Spinal cord (tissue), 10 donors: ENCODE data around the gene JTB. TPM values are rescaled to one million over a fixed set of nuclear protein-coding genes. Genes with fewer than 3 reads are reported as not detected.

Source experiments
- DNase-seq, 6 donors: peaks; one replicate each; pipeline versions ENCODE4 v3.0.0 to v3.0.0-alpha.2; 2013 to 2015; ENCODE audit warnings: low spot score in 6 of 6, low read depth in 4 of 6
- H3K27ac ChIP-seq: one replicate; pipeline ENCODE4 v1.5.1; 2013; ENCODE audit warnings: low read depth, low read length, control low read depth
- H3K27me3 ChIP-seq: one replicate; pipeline ENCODE4 v1.6.1; 2013; ENCODE audit warnings: low read length; ENCODE audit not compliant: control insufficient read depth, insufficient read depth
- H3K36me3 ChIP-seq: one replicate; pipeline ENCODE4 v1.6.1; 2013; ENCODE audit warnings: low read length; ENCODE audit not compliant: control insufficient read depth, insufficient read depth
- H3K4me1 ChIP-seq: one replicate; pipeline ENCODE4 v1.6.1; 2013; ENCODE audit warnings: low read length; ENCODE audit not compliant: control insufficient read depth, insufficient read depth
- H3K4me3 ChIP-seq: one replicate; pipeline ENCODE4 v1.5.1; 2013; ENCODE audit warnings: low read depth, low read length, control low read depth
- H3K9me3 ChIP-seq: one replicate; pipeline ENCODE4 v1.6.1; 2013; ENCODE audit warnings: low read length; ENCODE audit not compliant: control insufficient read depth, insufficient read depth
- WGBS: methylation state at CpG from one replicate; pipeline ENCODE4 v1.1.5; 2013; ENCODE audit warnings: missing lambda C conversion rate; ENCODE audit not compliant: insufficient coverage; 5-methylcytosine and 5-hydroxymethylcytosine counted together
- polyA plus RNA-seq, 2 donors: library from polyadenylated mRNA; unstranded; fragments of 120-200 nt; gene quantifications; one replicate each; pipeline ENCODE4 v1.2.1, GENCODE V29; 2013; ENCODE audit not compliant: insufficient read length in 2 of 2
- total RNA-seq, 2 donors: library from RNA; depleted of rRNA in 1 of 2; stranded (reverse); fragments of 120-200 nt in 1 of 2; fragments of >200 nt in 1 of 2; gene quantifications; one replicate each; pipeline versions ENCODE4 v1.2.3 to v1.2.4, GENCODE V29; 2013 to 2014
- donor health status: healthy.

The JTB gene
- total and polyA plus RNA-seq, 4 donors = 79.4 to 140 (median 118) TPM

DNA sequence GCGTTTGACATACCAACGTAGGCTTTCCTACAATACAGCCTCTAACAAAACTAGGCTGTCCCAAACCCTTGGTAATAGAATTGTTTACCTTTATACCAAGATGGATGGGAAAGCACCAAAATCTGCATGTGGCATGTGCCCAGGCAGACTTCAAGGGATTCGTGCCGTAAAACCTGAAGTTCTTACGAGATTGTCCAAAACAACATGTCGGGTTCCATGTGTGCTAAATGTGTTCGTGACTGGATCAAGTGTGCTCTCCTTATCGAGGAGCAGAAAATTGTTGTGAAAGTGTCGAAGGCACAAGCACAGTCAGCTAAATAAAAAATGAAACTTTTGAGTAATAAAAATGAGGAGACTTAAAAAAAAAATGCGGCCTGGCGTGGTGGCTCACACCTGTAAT, 18.2 kb upstream of the JTB start:
- Histone ChIP-seq H3K4me1 (peaks cover 5% of the 10 kb centered on the region), H3K4me3 (no peak overlapping the region), H3K36me3 (peaks cover 42% of the 10 kb centered on the region), H3K27me3 (no peaks in the 10 kb centered on the region), H3K27ac (no peak overlapping the region), H3K9me3 (no peaks in the 10 kb centered on the region)
- no peak for DNase-seq
- 94% methylated on average over 8 of the region's 11 CpGs for WGBS

DNA sequence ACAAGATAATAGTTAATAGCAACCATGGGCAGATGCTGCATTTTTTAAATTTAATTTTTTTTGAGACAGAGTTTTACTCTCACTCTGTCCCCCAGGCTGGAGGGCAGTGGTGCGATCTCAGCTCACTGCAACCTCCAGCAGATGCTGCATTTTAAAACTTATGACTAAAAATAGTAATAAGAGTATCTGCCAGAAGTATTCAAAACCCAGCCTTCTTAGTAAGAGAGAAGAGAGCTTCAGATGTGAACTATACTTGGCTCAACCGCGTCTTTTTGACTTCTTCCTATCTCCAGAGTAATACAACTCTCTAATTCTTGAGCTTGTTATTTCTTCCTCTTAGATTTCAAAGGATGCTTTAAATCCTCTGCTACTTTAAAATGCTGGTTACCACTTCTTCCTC, 17.7 kb upstream of the JTB start:
- H3K4me3 ChIP-seq = no peak overlapping the region
- 100% methylated on average over 2 of the region's 3 CpGs for WGBS
- no peak overlapping the region for H3K27ac ChIP-seq
- H3K36me3 ChIP-seq = peaks cover 42% of the 10 kb centered on the region
- peaks cover 6% of the 10 kb centered on the region for H3K4me1 ChIP-seq
- DNase-seq = no peak
- H3K27me3 ChIP-seq = no peaks in the 10 kb centered on the region
- no peaks in the 10 kb centered on the region for H3K9me3 ChIP-seq

DNA sequence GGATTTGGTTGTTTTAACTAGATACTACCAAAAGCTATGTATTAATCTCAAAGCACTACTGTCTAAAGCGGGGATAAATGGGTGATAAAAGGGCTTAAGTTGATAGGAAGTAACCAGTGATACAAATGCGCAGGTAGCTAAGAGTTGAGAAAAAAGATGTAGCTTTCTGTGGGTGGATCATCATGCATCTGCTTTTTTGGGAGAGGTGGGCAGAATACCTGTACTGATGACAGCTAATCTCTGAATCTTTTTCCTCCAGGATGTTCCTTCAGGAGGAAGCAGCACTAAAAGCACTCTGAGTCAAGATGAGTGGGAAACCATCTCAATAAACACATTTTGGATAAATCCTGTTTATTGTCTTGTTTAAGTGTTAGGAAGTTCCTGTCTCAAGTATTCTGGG, 14.3 kb upstream of the JTB start:
- Histone ChIP-seq H3K36me3 (peaks cover 41% of the 10 kb centered on the region), H3K9me3 (no peaks in the 10 kb centered on the region), H3K4me1 (peaks cover 12% of the 10 kb centered on the region), H3K27ac (no peak overlapping the region), H3K27me3 (no peaks in the 10 kb centered on the region), H3K4me3 (no peak overlapping the region)
- WGBS = 100% methylated on average over 1 of the region's 2 CpGs
- DNase-seq = no peak

DNA sequence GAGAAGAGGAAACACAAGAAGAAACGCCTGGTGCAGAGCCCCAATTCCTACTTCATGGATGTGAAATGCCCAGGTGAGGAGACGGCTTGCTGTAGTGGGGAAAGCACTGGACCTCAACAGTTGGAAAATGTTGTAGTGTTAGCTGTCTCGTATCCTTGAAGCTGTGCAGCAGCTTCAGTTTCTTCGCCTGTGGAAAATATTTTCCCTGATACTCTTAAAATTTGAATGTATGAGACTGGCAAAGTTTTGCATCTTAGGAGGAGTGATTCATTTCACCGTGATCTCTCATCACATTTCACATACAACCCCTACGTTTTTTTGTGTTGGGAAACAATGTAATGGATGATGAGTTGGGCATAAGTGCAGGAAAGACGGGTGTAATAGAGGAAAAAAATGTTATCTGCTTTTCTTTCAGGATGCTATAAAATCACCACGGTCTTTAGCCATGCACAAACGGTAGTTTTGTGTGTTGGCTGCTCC, 13.7 kb upstream of the JTB start:
- H3K9me3 ChIP-seq = no peaks in the 10 kb centered on the region
- no peak for DNase-seq
- peak overlapping the region; percentile 89 for H3K27ac ChIP-seq
- peak overlapping the region; percentile 98 for H3K4me3 ChIP-seq
- H3K36me3 ChIP-seq = peaks cover 36% of the 10 kb centered on the region
- 22% methylated on average over 3 of the region's 9 CpGs for WGBS
- no peaks in the 10 kb centered on the region for H3K27me3 ChIP-seq
- peaks cover 14% of the 10 kb centered on the region for H3K4me1 ChIP-seq

DNA sequence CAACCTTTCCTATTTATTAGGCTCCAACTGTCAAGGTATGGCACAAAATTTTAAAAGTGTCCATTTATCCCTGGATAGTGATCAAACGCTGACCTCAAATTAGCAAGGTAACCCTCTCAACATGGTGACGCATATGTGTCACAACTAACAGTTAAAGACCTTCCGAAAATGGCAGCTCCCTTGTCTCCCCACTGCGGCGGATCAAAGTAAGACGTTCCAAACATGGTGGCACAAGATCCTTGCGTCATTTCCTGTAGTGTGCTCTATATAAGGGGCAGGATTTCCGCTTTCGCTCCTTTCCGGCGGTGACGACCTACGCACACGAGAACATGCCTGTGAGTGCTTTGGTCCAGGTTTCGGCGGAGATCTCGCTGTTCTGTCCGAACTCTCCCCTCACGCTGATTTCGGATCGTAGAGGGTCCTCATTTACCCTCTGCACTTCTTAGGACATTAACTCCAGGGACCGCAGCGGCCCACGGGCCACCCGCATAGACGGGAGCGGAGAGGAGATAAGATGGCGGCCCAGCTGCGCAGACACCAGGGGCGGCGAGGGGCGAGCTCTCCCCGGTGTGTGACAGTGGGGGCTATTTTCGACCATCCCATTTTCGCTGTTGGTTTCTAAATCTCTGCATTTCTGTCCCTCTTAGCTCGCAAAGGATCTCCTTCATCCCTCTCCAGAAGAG, 13.1 kb upstream of the JTB start, which contains the start of gene RPS27:
TSS of gene RPS27 (plus strand) at position 295 of the 683 bp plus-strand sequence. CDS start at position 330, 35 bp downstream.
- WGBS = 0% methylated on average over 31 of the region's 36 CpGs
- Histone ChIP-seq H3K27ac (peak within 1 kb of the TSS; percentile 89), H3K36me3 (peaks cover 34% of the 10 kb centered on the region), H3K27me3 (no peaks in the 10 kb centered on the region), H3K4me1 (peaks cover 18% of the 10 kb centered on the region), H3K4me3 (peak within 1 kb of the TSS; percentile 98), H3K9me3 (no peaks in the 10 kb centered on the region)
- DNase-seq = peak; percentile 94 to 99 (median 96)

DNA sequence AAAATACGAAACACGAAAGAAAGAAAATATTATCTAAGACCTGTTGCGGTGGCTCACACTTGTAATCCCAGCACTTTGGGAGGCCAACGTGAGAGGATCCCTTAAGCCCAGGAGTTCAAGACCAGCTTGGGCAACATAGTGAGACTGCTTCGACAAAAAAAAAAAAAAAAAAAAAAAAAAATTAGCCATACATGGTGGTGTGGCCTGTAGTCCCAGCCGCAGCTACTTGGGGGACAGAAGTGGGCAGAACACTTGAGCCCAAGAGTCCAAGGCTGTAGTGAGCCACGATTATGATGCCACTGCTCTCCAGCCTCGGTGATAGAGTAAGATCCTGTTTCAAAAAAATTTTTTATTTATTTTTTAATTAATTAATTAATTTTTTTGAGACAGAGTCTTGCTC, 10.1 kb upstream of the JTB start:
- H3K27me3 ChIP-seq = no peaks in the 10 kb centered on the region
- H3K4me3 ChIP-seq = no peak overlapping the region
- WGBS = 90% methylated on average over 2 of the region's 8 CpGs
- peaks cover 10% of the 10 kb centered on the region for H3K36me3 ChIP-seq
- H3K4me1 ChIP-seq = peaks cover 22% of the 10 kb centered on the region
- no peak overlapping the region for H3K27ac ChIP-seq
- no peak for DNase-seq
- no peaks in the 10 kb centered on the region for H3K9me3 ChIP-seq

DNA sequence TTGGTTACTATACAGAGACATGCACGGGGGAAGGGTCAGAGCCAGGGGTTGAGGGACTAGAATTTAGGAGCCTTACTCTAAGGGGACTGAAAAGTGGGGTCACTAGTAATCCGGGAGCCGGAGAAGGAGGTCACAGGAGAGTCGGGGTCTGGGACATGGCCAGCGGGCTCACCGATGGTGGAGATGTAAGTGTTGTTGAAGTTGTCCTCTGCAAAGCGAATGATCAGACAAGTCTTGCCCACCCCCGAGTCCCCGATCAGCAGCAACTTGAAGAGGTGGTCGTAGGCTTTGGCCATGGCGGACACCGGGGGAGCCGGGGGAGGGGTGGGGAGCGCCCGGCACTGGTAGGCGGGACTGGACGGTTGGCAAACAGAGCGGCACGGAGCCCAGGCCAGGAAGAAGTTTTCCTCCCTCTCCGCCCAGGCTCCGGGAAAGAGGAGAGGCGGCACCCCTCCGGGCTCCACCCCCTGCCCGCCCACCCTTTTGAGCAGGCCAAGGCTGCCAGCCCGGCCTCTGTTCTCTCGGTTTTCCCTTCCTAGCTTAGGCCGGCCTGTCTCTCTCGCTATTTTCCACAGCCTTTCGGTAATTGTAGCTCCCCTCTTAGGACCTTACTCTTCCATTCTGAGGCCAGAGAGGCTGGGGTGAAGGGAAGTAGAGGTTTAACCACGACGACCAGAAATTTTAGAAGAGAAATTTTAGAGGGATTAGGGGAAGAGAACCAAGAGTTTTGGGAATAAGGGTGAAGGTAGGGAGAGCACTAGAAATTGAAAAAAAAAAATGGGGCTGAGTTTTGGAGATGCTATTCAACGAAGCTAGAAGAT, 8.7 kb upstream of the JTB start, which contains the start of gene RAB13:
TSS of gene RAB13 (minus strand) at position 399 of the 821 bp plus-strand sequence. CDS start at position 296, 103 bp downstream.
- peak in 4 of 6 donors; percentile 54 to 91 (median 72) for DNase-seq
- Histone ChIP-seq H3K27ac (peak within 1 kb of the TSS; percentile 95), H3K27me3 (no peaks in the 10 kb centered on the region), H3K36me3 (peaks cover 5% of the 10 kb centered on the region), H3K4me1 (peaks cover 18% of the 10 kb centered on the region), H3K4me3 (peak within 1 kb of the TSS; percentile 67), H3K9me3 (no peaks in the 10 kb centered on the region)
- WGBS = 4% methylated on average over 18 of the region's 32 CpGs

DNA sequence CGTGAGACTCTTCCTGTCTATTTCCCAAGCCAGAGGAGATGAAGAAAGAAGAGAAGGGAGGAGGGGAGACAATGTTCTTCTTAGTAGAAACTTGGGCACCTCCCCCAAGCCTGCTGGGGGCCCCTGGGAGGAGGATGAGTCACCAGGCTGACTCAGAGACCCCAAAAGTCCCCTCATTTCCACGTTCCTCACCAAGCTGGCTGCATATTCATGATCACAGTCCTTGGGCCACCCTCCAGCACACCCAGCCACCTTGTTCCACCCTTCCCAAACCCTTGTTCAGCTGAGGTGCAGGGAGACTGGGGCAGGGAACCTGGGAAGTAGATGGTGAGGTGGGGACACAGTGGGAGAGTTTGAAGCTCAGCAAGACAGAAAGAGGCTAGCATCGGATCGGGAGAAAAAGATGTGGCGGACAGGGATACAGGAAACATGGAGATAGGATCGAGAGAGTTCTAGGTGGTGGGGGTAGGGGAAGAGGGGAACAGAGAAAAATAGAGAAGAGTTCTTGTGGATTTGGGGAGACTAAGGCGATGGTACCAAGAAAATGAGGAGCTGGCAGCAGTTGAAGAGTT, 8.0 kb upstream of the JTB start:
- DNase-seq = peak in 1 of 6 donors; percentile 23
- H3K4me1 ChIP-seq = peaks cover 18% of the 10 kb centered on the region
- peak overlapping the region; percentile 80 for H3K27ac ChIP-seq
- no peaks in the 10 kb centered on the region for H3K27me3 ChIP-seq
- WGBS = 26% methylated on average over 5 of the region's 7 CpGs
- H3K4me3 ChIP-seq = peak overlapping the region; percentile 67
- H3K36me3 ChIP-seq = peaks cover 8% of the 10 kb centered on the region
- no peaks in the 10 kb centered on the region for H3K9me3 ChIP-seq

DNA sequence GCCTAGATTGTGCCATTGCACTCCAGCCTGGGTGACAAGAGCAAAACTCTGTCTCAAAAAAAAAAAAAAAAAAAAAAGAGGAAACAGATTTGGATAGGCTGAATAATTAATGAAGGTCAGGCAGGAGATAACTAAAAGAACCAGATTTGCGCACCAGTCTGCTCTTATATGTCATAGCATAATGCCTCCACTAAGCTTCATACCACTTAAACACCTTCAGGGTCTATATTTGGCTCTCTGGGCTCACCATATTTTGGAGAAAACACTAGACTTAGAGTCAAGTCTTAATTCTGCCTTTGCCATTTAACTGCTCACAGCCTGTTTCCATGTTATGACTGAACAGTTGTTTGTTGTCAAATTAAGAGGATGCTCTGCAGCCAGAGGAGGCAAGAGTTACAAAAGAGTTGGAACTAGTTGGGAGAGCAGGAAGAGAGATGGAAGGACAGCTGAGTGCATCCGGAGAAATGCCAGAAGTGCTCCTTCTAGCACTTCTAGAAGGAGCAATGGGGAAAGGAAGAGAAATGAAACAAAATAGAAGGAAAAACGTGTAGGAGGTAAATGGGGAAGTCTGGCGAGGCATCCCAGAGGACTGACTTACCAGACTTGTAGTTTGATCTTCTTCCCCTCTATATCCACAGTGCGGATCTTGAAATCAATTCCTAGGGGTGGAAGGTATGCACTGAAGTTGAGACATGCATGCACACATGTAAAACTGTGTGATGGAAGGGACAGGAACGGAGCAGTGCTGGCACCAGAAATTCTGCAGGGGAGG, 6.8 kb upstream of the JTB start:
- DNase-seq = no peak
- no peaks in the 10 kb centered on the region for H3K9me3 ChIP-seq
- WGBS = 90% methylated on average over 2 of the region's 6 CpGs
- H3K36me3 ChIP-seq = peaks cover 8% of the 10 kb centered on the region
- peaks cover 13% of the 10 kb centered on the region for H3K4me1 ChIP-seq
- peak overlapping the region; percentile 67 for H3K4me3 ChIP-seq
- no peak overlapping the region for H3K27ac ChIP-seq
- H3K27me3 ChIP-seq = no peaks in the 10 kb centered on the region
